IPS-NIHi11 (cell line): ENCODE measurements around the gene GABBR2.

Source experiments
- DNase-seq: peaks from one replicate; pipeline ENCODE4 v3.0.0; 2012; ENCODE audit warnings: mixed read lengths, low spot score

GABBR2 gene

DNA sequence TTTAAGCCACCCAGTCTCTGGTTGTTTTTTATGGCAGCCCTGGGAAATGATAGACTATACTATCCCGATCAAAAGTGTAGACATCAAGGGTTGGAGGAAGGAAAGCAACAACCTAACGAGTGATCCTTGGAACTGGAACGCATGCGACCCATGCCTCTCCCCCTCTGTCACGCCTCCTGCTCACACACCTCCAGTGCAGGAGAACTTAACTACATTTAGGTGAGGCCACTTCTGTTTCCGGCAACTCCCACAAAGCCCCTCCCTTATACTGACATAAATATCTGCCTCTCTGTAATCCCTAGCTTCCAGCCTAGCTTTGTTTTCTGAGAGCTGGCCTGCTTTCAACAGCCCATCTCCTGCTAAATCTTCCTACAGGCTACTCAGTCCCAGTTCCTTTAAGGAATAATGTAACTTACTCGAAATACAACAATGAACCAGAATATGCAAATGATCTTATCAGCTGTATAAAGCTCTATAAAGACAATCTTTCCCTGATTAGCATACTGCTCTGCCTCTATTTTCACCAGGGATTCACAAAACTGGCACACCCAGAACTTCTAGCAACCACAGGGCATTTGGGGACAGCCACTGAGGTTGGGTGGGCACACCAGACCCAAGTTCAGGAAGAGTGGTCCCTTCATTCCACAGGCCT, 73.9 kb downstream of the GABBR2 start:
- no peak for DNase-seq

DNA sequence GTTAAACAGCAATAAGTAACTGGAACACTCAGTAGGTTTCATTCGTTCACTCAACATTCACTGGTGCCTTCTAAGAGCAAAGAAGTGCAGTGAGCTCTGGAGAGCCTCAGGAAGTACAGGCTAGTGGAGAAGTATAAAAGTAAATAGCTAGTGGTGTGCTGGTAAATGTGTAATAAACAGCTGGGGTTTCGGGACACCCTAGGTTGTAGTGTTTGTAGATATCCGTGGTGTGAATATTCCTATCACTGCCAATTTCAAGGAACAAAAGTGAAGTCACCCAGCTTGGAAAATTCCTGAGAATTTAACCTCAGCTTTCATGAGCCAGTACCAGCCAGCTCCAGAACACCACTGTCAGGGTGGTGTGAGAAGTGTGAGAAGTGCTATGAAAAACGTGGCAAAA, 75.9 kb downstream of the GABBR2 start:
- DNase-seq: no peak

DNA sequence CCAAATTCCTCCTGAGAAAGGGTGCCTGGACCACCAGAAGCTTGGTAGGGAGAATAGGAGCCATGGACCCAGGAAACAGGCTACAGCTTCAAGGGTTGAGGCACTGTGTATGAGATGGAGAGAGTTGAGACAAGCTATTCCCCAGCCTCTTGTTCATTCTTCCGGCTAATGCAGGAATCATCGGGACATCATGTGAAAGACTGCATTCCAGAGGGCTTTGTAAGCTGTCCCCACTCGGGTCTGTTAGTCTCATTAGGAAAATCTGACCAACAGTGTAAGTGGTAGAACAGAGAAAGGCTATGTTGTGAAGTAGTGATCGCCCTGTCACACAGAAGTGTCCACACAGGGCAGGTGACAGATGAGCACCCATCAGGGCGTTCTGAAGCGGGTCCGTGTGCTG, 81.4 kb downstream of the GABBR2 start:
- DNase-seq: no peak

DNA sequence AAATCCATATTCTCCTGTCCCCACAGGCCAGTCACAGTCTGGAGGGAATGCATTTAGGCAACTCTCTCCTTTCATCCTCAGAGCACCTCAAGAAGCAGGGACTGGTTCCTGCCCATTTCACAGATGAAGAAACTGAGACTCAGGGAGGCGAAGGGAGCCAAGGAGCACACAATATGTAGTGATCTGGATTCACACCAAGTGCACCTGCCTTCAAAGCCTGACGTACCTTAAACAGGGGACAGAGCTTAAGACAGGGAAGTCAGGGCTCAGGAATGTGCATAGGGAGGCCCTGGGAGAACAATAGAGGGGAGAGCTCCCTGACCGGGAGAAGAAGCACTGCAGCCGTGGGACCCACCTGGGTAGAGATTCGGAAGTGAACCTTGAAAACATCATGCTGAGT, 83.0 kb downstream of the GABBR2 start:
- DNase-seq: peak; percentile 54

DNA sequence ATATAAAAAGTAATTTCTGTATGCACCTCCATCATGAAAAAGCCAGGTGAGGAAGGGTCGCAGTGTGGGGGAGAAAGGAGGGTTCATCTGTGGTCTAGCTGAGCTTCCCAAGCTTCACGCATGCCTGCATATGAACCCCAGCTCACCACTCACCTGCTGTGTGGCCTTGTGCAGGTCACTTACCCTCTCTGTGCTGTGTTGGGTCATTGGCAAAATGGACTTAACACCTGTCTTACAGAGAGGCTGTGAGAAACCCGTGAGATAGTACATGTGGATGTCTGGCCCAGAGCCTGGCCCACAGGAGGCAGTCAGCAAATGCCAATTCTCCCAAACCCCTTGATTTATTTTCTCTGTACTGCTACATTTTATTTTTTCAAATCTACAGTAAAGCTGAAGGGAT, 88.9 kb downstream of the GABBR2 start:
- DNase-seq: no peak

DNA sequence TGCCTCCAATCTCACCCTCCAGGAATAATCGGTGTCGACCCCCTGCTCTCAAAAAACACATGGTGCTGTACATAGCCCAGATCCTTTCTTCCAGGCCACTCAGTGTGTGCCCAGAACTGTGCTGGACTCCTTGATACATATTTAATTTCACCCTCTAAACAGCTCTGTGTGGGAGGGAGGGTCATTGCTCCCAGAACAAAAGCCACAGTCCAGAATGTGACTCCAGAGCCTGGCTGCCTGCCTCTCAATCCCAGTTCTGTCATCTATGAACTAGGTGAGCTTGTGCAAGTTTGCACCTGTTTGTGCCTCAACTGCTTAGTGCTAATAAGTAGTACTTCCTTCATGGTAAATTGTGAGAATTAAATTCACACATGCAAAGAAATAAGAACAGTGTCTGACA, 93.1 kb downstream of the GABBR2 start:
- no peak for DNase-seq

DNA sequence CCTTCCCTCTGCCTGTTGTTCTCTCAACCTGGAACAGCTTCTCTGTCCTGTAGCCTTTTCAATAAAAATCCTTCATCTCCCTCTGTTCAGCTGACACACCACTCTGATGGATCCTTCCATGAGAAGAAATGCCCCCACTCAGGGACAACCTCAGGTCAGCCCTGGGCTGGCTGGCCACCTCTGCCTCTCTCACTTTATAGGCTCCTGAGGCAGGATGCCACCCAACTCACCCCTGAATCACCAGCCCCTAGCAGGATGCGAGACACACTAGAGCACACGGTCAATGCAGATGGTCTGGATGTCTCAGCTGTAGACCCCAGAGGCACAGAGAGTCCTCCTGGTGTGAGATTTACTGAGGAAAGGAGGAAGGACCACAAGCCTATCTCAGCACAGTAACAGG, 93.8 kb downstream of the GABBR2 start:
- no peak for DNase-seq

DNA sequence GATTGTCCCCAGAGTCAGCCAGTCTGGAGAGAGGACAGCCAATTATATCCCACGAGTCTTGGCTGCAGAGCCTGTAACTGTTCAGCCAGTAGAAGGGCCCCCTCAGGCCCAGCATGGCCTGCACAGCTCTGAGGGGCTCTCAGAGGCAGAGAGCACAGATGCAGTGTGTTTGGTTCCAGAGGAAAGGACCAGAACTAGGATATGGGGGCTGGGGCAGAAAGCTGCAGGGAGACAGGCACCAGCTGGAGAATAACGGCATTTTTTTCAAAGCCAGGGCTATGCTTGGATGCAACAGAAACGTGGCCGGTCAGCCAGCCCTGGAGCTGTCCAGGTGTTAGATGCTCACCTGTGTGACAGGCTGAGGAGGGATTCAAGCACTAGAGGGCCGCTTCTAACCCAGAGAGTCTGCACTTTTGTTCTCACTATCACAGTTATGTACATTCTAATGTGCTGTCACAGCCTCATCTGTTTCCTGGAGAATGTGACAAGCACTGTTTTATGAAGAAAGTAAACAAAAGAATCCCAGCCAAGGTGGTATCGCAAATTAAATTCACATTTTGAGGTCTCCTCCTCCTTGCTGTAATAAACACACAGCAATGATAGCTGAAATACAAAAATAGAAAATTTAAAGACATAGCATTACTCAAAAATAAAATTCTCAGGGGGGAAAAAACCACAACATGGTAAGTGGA, 96.5 kb downstream of the GABBR2 start:
- no peak for DNase-seq

DNA sequence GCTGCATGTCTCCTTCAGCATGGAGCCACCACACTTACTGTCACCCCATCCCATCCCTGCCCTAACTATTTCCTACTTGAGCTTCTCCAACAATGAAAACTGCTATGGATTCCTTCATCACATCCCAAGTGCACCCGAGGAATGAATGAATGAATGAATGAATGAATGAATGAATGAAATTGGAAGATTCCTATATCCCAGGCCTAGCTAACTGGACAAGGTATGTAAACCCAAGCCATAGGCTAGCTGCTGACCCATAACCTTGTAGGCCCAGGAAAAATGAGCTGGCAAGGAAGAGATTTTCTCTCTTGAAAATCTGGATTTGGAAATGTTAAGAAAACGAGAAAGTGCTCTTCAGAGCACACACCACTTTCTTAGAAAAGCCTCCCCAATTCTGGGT, 97.4 kb downstream of the GABBR2 start:
- DNase-seq: no peak

DNA sequence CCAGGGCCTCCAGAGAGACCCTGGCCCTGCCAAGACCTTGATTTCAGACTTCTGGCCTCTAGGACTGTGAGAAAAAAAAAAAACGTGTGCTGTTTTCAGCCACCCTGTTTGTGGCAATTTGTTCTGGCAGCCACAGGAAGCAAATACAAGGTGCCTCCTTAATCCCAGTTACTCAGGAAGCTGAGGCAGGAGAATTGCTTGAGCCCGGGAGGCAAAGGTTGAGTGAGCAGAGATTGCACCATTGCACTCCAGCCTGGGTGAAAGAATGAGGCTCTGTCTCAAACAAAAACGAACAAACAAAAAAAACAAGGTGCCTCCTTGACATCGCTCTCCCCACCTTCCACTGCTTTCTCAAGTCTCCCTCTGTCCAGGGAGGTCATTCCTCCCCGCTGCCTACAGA, 98.0 kb downstream of the GABBR2 start:
- no peak for DNase-seq

DNA sequence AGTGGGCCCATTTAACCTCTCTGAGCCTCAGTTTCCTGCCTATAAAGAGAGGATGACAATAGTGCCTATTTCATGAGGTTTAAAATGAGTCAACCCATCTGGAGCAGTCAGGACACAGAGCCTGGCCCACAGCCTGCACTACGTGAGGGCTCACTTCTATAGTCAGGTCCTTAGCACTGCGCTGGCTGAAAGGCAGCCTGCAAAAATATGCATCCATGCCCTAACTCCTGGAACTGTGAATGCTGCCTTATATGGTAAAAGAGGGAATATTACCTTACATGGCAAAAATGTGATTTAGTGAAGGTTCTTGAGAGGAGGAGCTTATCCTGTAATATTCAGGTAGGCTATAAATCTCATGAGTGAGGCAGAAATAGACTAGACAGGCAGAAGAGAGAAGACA, 98.5 kb downstream of the GABBR2 start:
- no peak for DNase-seq

DNA sequence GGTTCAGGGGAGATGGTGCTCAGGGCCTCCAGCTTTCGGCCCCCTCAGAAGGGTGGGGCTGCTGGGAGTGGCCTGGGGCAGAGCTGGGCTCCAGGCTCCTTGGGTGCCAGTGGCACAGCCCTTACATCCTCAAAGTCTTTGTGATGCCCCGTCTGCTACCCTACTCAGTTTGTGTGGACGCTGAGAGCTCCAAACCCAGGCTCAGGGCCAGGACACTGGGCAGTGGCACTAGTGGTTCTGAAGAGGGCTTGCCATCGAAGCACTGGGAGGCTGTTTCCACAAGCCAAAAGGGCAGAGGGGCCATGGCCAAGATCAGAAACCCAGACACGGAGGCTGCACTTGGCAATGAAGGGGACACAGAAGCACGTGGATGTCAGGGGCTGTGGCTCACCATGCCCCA, 99.1 kb downstream of the GABBR2 start:
- DNase-seq: no peak

DNA sequence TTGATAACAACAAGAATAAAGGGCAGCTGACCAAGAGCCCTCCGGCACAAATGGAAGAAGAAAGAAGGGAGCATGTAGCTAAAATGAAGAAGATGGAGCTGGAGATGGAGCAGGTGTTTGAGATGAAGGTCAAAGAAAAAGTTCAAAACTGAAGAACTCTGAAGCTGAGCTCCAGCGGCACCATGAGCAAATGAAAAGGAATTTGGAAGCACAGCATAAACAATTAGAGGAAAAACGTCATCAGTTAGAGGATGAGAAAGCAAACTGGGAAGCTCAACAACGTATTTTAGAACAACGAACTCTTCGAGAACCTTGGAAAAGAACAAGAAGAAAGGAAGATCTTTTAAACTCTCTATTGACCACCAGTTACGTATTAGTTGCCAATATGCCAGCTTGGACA, 100.9 kb downstream of the GABBR2 start:
- DNase-seq: no peak

DNA sequence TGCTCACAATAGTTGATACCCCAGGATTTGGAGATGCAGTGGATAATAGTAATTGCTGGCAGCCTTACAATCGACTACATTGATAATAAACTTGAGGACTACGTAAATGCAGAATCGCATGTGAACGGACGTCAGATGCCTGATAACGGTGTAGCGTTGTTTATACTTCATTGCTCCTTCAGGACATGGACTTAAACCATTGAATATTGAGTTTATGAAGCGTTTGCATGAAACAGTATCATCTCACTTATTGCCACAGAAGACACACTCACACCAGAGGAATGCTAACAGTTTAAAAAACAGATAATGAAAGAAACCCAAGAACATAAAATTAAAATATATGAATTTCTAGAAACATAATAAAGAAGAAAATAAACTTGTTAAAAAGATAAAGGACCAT, 101.6 kb downstream of the GABBR2 start:
- DNase-seq: no peak

DNA sequence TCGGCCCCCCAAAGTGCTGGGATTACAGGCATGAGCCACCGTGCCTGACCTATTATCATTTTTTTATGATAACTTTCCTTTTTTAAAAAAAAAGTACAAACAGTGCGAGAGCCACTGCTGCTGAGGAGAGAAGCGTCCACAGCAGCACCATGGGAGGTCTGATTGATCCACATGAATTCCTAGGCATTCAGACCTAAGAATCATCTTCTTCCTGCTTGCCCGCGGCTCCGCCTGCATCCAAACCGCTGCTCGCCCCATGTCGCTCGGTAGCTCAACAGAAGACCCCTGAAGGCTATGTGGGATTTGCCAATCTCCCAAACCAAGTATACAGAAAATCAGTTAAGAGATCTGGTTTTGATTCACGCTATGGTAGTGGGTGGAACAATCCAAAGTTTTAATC, 102.0 kb downstream of the GABBR2 start:
- DNase-seq: no peak

DNA sequence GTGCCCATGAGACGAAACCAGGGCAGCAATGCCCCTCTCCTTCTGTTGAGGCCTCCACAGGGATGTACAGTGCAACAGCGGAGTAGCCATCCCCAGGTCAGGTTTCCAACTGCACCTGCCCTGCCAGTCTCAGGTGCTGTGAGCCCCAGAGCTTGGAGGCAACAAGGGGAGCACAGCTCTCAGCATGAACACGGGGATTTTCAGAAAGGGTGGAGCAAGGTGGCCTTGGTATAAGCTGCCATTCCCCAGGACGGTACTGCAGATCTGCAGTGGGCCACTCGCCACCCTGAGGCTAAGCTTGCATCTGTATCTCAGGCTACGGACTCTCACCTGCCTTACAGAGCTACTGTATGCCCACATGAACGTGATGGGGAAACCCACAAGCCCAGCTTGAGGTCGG, 103.6 kb downstream of the GABBR2 start:
- no peak for DNase-seq

DNA sequence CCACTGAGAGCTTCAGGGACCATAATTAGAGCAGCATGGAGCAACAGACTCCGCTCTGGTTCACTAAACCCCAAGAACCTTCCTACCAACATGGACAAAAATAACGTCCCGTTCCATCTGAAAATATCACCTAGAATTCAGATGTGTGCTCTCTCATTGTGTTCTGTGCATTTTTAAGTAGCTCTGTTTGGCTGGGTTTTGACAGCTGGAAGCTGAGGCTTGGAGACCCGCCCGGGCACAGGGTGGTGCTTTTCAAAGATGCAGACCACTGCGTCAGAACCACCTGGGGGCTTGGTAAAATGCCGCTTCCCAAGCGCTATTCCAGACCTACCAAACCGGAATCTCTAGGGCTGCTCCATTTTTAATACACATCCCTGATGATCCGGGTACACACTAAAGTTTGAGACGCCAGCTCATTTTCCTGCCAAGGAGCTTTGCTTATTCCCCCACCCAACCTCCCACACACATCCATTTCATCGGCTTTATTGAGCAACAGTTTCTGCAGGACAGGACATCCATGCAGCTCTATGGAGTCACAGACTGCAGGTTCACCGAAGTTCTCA, 104.8 kb downstream of the GABBR2 start:
- DNase-seq: no peak

DNA sequence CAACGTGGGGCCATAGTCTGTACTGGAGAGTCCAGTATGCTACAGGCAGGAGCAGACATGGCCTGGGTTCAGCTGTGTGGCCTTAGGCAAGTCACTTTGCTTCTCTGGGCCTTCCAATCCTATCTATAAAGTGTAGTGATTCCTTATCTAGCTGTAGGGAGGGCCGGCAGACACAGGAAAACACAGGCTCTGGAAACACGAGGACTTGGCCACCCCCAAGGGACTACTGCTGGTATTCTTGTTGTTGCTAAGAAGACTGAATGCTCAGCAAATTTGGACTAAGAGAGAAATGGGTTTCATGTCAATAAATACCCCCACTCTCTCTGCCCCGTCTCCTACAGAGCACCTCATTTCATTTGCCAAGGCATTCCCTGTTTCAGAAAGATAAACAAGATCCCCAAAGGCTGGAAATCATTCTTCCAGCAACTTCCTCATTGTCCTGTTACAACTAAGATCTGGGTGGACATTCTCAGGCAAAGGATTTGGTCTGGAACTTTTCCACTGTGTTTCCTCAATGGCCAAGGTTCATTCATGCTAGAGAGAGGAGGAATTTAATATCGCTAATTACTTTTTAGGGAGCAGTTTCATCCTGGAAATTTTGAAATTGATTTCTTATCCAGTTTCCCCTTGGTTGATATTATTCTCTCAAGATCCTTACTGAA, 105.8 kb downstream of the GABBR2 start:
- no peak for DNase-seq

DNA sequence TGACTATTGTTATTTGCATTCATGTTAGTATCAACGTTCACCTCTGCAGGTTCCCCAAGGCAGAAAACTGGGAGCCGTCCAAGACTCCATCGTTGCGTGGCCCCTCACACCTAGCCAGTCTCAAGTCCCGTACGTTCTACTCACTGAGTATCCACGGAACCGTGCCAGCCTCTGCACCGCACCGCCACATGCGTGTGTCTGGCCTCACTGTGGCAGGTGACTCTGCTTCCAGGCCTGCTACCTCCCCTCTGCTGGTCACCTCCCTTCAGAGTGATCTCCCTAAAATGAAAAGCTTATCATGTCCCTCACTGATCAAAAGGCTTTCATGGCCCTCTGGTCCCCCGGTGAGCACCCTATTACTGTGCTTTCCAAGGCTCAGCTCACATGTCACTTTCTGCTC, 108.1 kb downstream of the GABBR2 start:
- no peak for DNase-seq

DNA sequence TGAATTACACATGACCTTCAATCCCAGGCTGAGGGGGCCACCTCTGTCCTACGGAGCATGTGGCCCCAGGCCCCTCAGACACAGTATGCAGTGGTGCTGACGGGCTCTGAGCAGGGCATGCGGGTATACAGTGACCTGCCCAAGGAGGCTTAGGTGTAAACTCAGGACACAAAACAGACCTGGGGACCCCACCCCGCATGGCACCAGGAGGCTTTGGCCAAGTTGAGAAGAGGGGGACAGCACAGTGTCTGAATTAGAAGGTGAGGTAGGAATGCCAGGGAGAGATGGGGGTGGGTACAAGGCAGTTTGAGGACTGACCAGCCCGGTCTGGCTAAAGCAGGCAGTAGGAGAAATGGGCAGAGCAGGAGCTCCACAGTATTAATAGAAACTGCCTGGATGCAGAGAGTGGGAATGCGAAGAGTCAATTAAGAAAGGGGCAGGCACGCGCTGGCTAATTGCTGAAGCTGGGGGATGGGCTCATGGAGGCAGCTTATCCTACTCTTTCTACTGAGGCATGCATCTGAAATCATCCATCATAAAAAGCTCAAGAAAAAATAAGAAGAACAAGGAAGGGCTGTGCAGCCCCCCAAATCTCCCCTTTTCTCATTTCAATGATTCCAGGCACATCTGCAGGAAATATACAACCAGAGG, 109.0 kb downstream of the GABBR2 start:
- no peak for DNase-seq

DNA sequence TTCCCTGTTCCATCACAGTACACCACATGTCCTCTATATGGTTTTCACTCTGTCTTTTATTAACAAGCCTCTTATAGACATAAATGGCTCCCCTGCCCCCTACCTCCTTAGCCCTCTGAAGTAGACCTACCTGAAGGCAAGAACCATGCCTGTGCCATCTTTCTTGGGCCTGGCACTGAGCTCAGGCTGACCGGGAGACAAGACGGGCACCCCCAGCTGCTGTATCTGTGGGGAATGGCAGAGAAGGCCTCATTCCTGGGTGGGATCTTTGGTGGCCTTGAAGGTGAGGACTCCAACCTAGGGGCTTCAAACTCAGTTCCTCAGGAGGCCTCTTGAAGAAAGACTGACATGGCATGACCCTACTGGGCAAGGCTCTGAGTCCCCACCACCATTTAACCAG, 109.9 kb downstream of the GABBR2 start:
- DNase-seq: no peak

DNA sequence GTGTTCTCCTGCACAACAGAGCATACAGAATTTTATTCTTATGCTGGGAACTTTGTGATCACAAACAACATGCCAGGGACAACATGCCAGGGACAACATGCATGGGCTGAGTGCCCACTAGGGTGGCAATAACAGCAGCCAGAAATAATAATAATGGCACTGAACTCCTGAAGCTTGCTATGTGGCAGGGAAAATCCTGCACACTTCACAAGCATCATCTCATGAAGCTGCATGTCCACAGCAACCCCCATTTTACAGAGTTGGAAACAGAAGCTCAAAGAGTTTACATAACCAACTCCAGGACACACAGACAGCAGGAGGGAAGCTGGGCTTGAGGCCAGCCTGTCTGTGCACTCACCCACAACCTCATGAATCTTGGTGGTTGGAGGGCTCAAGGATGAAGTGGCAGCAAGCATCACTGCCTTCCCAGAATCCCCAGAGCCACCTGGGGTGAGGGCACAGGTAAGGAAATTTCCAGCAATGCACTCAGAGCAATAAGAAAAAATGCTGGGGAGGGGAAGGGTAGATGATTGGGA, 111.4 kb downstream of the GABBR2 start:
- DNase-seq: no peak

DNA sequence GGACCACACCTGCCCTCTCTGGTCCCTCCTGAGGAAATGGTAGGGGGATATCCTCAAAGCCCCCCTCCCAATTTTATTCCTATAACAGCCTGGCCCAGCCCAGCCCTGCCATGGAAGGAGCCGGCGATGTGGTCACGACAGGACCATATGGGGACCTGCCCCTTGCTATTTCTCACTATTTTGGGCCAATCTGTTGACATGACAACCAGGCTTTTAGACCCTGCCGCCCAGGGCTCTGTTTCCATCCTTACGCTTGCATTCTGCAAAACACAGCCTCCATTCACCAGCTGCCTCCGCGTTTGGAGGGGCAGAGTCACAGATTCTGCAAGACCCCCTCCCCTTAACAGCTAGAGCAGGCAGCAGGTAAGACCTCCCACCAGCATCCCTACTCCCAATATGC, 112.2 kb downstream of the GABBR2 start:
- DNase-seq: no peak
